Middle frontal gyrus (tissue), 1 donor: ENCODE data around the gene TBC1D3D.
"Not testable (repeated sequence)": the region's sequence is repeated elsewhere in the genome, so short reads cannot be mapped to it uniquely, and the experiment has no call there.

Experiments
- DNase-seq: peaks from one replicate; pipeline ENCODE4 v3.0.0-alpha.2; 2015; ENCODE audit warnings: low spot score; ENCODE audit errors: extremely low spot score

TBC1D3D gene

GRCh38 chr17:38003676-38004075, at the start of gene TBC1D3D:
TSS of gene TBC1D3D (plus strand) at chr17:38003976. CDS start at chr17:38005561, 1,585 bp downstream.
- DNase-seq, result not testable (repeated sequence)

- not testable (repeated sequence) for DNase-seq
Observed at GRCh38 chr17:37988960-37989359, 14.8 kb upstream of the TBC1D3D start, which contains the start of gene TBC1D3L. TSS of gene TBC1D3L (minus strand) at chr17:37989060. CDS start at chr17:37987520, 1,540 bp downstream.
